Hepatic stellate cell (primary cell): ENCODE data around the gene VENTX.

Source experiments
- DNase-seq: peaks from one replicate; pipeline ENCODE4 v3.0.0; 2011; ENCODE audit warnings: low spot score

Gene VENTX

DNA sequence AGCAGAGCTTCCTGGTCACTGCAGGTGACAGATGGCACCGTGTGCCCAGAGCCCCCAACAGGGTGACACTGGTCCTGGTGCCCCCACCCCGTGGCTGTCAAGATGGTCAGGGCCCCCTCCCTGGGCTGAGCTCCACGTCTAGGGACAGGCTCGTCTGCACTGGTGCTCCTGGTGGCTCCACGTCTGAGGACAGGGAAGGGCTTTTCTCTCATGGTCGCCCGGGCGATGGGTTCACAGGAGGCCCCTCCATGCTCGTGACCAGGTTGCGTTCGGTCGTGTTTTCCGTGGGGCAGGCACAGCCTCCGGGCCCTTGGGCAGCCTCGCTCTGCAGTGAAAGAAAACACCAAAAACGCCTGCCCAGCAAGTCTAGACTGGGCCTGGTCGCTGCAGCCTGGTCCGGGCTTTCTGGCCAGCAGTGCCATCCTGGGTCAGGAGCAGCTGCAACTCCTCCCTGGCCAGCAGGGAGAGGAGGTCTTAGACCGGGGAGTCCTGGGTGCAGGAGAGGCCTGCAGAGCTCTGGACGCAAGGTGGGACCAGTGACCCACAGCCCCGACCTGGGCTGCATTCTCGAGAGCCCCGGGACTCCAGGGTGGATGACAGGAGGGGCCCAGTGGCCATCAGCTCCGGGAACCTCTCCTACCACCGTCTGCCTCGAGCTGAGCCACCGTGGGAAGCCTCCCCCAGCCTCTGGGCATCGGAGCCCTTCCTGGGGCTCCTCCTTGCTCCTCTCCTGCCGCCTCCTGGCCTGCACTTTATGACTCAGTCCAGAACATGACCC, 35.5 kb upstream of the VENTX start:
- no peak for DNase-seq

DNA sequence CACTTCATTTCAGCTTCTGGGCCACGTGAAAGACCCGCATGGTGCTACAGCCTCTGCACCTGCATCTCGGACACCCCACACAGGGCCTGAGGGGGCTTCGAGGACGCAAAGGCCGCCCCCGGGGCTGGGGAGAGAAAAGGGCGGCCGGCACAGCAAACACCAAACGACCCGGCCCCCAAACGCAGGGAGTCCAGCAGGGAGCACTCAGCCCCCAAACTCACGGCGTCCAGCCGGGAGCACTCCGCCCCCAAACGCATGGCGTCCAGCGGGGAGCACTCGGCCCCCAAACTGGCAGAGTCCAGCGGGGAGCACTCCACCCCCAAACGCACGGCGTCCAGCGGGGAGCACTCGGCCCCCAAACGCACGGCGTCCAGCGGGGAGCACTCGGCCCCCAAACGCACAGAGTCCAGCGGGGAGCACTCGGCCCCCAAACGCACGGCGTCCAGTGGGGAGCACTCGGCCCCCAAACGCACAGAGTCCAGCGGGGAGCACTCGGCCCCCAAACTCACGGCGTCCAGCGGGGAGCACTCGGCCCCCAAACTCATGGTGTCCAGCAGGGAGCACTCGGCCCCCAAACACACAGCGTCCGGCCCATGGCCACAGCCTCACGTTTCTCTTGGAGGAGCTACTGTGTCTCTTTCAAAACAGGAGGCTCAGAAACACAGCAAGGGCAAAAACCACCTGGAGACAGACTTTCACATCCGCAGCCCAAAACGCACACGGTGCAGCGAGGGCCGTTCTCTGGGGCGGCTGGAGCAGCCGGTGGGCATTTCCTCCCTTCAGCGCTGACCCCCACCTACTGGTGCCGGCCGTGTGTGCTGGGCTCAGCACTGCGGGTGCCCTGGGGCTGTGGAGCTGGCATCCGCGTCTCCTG, 34.6 kb upstream of the VENTX start:
- no peak for DNase-seq

DNA sequence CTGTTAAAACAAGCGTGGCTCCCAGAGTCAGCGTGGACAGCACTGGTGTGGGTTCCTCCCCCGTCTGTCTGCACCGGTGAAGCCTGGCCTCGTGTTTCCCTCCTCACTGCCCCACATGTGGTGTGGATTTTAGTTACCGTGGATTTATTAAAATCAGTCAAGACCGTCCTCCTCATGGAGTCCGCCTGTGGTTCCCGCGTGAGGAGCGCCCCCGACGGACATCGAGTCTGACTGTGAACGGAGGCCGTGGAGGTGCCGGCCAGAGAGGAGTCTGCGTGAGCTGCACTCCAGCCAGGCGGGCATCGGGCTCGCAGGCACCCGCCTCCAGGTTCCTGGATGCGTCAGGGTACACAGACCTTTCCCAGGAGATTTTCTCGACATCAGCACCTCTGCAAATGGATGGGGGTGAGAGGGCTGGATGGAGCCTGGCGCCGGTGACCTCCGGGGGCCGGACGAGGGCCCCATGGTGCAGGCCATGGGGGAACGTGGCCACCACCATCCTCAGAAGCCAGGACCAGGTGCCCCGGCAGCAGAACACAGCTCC, 33.9 kb upstream of the VENTX start:
- DNase-seq = no peak

DNA sequence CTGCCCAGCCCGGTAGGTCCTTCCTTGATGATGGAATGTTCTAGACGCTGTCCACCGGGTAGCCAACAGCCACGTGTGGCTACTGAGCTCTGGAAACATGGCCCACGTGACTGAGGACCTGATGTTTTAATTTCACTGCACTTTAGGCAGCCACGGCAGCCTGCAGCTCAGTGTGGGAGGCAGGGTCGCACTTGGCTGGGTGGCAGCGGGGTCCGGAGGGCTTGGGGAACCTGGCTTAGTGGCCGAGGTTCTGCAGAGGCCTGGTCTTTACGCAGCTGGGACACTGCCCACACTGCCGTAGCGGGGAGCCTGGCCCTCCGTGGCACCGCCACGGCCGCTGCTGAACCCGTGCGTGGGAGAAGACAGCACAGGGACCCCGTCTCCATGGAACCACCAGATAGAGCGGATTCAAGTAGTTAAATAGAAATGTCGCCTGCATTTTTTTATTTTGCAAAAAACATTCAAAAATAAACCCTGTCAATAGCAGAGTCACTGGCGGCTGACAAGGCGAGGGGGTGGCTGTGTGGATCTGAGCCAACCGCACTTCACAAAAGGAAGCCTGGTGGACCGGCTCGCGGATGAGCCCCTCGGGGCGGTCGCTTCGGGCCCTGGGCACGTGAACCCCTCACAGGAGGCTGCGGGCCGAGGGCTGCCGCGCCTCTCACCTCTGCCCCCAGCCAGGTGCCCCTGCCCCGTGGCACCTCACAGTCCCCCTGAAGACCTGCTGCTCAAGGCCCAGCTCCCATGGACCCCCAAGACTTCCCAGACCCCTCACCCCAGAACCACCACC, 33.2 kb upstream of the VENTX start:
- no peak for DNase-seq

DNA sequence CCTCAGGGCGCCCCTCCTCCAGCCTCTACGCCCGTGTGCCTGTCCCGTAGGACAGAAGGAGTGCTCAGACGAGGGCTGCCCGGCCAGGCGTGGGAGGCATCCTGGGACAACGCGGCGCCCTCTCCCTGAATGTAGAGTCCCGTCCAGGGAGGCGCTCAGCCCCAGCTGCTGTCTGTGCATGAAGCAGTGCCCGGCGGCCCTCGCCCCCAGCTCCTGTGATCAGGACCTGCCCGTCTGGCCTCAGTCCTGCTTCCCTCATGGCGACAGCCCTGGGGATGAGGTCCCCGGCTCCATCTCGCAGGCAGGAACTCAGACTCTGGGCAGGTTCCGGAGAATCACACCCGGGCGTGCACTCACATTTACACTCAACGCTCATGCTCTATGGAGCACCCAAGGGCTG, 32.5 kb upstream of the VENTX start:
- DNase-seq = no peak

DNA sequence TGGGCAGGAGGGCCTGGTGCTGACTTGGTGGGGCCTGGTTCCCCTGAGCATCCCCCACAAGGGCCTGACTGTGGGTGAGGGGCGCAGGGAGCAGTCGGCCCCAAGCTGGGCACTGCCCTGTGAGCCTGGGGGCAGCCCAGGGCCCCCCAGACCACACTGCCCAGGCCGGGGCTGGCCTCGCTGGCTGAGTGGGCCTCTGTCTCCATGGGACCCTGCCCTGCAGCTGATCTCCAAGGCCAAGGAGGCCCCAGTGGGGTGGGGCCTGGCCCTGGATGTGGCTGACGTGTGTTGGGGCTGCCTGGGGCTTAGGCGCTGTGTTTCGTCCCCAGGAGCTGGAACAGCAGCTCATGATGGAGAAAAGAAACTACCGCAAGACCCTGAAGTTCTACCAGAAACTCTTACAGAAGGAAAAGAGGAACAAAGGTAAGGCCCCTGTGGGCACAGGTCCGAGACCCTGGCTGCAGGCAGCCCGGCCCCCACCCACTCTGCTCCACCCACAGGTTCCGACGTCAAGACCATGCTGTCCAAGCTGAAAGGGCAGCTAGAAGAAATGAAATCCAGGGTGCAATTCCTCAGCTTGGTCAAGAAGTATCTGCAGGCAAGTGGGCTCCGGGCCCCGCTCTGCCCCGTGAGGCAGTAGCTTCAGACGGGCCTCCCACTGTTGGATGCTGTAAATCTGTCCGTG, 31.2 kb upstream of the VENTX start:
- DNase-seq = no peak

DNA sequence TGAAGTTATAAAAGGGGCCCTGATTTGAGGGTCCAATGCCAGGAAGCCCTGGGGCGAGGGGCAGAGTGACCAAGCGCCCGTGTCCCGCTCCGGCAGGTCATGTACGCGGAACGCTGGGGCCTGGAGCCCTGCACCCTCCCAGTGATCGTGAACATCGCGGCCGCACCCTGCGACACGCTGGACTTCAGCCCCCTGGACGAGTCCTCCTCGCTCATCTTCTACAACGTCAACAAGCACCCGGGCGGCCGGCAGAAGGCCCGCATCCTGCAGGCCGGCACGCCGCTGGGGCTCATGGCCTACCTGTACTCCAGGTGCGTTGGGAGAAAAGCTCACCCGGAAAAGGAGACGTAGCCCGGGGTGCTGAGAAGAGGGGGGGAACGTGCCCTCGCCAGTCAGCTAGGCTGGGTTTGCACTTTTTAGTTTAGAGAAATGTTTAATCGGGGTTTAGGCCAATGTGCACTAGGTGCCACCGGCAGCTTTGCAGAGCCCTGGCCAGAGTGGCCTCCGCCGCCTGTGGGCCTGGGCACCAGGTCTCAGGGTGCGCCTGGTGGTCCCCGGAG, 30.5 kb upstream of the VENTX start:
- no peak for DNase-seq

DNA sequence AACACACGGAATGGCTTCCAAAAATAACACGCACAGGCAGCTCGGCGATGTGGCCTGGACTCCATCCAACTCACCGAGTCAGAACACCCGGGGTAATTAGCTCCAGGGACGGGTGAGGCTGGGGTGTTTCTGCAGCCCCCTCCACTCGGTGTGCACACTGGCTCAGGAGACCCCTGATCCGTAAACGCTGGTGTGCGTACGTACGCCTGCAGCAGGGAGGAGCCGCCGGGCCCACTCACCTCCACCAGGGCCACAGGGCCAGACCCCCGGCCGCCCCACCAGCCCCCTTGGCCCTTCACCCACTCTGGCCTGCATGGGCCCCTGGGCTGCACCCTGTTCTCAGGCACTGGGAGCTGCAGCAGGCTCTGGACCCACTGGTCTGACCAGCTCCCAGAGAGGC, 30.0 kb upstream of the VENTX start:
- DNase-seq = no peak

DNA sequence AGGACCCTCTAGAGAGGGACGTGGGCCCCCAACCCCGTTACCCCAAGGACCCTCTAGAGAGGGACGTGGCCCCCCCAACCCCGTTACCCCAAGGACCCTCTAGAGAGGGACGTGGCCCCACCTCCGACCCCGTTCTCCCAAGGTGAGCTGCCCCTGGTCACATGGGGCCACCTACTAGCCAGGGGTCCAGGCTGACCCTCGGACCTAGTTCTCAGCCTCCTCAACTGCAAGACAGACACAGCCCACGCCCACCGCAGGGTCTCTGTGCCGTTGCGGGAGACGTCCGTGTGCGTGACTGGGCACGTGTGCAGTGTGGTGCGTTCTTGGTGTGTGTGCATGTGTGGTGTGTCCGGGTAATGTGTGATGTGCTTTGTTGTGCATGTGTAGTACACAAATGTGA, 29.2 kb upstream of the VENTX start:
- DNase-seq = no peak

DNA sequence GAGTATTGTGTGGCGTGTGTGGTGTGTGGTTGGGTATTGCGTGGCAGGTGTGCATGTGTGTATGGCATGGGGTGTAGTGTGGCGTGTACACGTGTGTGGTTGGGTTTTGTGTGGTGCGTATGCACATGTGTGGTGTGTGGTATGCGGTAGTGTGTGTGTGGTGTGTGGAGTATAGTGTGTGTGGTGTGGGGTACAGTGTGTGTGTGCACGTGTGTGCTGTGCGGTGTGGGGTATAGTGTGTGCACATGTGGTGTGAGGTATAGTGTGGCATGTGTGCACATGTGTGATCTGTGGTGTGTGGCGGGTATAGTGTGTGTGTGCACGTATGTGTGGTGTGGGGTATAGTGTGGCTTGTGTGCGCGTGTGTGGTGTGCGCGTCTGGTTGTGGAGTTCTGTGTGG, 28.5 kb upstream of the VENTX start:
- no peak for DNase-seq

DNA sequence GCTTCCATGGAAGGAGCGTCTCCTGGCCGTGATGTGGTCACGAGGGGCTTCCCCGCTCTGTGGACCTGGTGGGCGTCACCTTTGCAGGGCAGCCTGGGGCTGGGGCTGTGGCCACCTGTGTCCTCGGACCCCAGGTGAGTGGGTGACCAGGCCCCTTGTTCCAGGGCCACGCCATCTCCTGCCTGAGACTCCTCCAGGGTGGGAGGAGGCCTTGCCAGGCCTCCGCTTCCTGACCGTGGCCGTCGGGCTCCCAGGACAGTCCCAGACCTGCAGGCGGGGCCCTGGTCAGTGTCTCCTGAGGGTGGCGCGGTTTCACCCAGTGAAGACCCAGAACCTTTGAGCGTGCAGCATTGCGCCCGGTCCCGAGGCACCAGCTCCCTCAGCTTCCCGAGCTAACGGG, 28.0 kb upstream of the VENTX start:
- no peak for DNase-seq

DNA sequence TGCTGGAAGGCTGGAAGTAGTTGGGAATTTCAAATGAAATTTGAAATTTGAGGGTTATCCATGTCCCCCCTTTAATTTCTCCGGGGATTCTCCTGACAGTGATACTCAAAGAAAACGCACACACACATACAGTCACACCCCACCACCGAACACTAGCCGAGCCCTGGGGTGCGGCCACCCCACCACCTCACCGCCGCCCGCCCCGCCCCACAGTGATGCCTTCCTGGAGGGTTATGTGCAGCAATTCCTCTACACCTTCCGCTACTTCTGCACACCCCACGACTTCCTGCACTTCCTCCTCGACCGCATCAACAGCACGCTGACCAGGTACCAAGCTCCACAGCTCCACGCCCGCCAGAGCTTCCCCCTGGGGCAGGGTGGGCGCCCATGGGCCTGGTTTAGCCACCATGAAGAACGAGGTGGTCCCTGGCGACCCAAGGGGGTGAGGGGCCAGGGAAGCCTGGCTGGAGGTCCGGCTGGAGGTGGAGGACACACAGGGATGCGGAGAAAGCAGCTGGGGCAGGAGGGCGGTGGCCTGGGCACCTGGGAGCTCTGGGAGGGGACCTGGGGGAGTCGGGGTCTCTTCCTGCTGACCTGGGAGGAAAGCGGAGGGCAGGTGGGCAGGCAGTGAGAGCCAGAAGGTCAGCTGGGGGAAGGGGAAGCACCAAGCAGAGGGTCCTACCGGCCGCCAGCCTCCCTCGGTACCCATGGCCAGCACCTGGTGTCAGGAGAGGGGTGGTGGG, 27.1 kb upstream of the VENTX start:
- no peak for DNase-seq

DNA sequence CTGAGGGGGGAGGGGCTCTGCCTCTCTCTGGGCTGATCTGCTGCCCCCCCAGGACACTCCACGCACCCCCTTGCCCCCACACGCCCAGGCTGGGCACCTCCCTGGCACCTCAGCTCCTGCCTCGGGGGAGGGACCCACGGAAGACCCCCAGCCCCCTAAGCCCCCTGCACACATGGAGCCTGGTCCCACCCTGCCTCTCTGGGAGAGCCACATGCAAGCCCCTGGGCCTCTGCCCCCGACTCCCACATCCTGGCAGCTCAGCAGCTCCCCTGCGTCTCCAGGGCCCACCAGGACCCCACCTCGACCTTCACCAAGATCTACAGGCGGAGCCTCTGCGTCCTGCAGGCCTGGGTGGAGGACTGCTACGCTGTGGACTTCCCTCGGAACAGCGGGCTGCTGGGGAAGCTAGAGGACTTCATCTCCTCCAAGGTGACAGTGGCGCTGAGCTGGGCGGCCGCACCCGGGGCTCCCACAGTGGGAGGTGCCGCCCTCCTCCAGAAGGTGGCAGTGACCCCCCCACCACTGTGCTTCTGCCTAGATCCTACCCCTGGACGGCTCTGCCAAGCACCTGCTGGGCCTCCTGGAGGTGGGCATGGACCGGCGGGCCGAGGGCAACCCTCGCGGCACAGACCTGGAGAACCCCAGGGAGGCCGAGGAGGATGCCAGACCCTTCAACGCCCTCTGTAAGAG, 26.4 kb upstream of the VENTX start:
- DNase-seq = no peak

DNA sequence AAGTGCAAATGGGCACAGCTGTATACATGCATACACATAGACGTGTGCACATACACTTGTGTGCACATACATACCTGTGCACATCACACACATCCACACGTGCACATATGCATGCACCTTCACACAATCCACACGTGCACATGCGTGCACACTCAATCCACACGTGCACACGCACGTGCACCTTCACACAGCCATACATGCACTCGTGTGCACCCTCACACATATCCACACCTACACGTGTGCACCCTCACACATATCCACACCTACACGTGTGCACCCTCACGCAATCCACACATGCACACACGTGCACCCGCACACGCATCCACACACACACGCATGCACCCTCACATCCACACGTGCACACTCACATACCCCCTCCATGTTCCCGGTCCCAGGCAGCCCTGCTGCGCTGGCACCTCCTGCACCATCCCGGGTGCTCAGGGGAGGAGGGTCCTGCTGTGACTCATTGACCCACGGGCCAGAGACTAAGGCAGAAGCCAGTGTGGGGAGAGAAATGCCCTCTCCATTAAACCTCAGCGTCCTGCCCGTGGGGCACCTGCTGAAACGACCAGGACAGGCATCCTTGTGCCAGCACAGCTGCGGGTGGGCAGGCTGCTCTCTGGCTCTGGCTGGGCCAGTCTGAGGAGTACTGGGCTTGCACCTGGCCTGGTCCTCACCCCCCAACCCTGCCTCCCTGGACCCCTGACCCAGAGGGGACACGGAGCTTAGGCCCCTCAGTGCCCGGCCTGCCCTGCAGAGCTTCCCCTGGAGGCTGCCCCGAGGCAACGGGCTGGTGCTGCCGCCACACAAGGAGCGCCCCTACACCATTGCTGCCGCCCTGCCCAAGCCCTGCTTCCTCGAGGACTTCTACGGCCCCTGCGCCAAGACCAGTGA, 25.4 kb upstream of the VENTX start:
- DNase-seq = no peak

DNA sequence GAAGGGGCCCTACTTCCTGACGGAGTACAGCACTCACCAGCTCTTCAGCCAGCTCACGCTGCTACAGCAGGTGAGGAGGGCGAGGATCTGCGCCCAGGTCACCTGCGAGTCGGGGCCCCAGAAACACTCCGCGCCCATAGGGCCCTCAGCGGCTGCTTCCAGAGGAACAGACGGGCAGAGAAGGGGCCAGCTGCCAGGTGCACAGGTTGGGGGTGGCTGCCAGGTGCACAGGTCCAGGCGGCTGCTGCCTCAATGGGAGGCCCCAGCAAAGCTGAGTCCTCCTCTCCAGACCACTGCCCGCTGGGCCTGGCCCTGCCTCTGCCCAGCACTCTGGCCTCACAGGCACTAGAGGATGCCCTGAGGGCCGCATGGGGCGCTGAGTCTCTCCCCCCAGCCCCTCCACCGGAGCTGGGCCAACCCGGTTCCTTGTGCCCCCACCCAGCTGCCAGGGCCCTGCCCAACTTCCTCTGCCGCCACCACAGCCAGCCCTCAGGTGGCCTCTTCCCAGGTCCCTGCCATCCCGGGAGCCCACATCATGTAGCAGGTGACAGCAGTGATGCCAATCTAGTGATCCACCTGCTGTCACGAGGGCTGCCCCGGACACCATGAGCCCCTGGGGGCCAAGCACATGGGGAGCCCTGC, 24.7 kb upstream of the VENTX start:
- no peak for DNase-seq

DNA sequence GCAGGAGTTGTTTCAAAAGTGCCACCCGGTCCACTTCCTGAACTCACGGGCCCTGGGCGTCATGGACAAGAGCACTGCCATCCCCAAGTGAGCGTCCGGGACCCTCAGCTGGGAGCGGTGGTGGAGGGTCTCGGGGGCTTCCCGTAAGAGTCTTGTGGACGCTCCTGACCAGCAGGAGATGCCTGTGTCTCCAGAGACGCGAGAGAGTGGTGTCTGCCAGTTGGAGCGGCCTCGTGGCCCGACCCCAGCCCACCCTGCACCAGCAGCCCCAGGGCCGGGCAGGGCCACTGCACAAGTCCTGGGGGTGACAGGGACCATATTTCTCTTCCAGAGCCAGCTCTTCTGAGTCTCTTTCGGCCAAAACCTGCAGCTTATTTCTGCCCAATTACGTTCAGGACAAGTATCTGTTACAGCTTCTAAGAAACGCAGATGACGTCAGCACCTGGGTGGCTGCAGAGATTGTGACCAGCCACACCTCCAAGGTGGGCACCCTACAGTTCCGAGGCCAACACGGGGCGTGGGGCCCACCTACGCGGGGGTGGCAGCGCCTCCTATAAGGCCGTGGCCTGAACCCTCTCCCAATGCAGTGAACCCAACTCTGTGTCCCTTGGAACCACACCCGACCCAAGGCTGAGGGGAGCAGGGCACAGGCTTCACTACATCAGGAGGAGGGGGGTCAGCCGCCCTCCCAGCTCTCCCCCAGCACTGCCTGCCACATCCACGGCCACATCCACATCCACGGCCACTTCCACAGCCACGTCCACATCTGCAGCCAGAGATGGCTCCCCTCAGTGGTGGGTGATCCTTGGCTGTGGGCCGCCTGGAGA, 23.8 kb upstream of the VENTX start:
- no peak for DNase-seq
